HepG2 (cell line): Measurements from ENCODE around the gene PROC. TPM values are rescaled to one million over a fixed set of nuclear protein-coding genes. Genes with fewer than 3 reads are reported as not detected.

Source experiments
- ATF6 ChIP-seq: sonication (generic); formaldehyde crosslinking; conservative IDR thresholded peaks from 2 replicates; pipeline ENCODE4 v1.4.0; 2020; ENCODE audit warnings: missing genetic modification reagents
- CHD4 ChIP-seq: fragments of 200-600 bp; sonication (generic); IDR thresholded peaks from 2 replicates; pipeline ENCODE4 v1.7.0; 2017; ENCODE audit warnings: mild to moderate bottlenecking, low read length, borderline replicate concordance
- GFI1 ChIP-seq: sonication (generic); formaldehyde crosslinking; IDR thresholded peaks from 2 replicates; pipeline ENCODE4 v1.5.0; 2020; ENCODE audit warnings: missing genetic modification reagents, mild to moderate bottlenecking, borderline replicate concordance
- IKZF1 ChIP-seq: fragments of 450-650 bp; IDR thresholded peaks from 2 replicates; pipeline ENCODE4 v1.7.1; 2016
- IRX3 ChIP-seq: sonication (generic); formaldehyde crosslinking; IDR thresholded peaks from 2 replicates; pipeline ENCODE4 v1.8.1; 2023; ENCODE audit warnings: mild to moderate bottlenecking, low read depth, missing genetic modification reagents, borderline replicate concordance
- MTA3 ChIP-seq: sonication (generic); formaldehyde crosslinking; IDR thresholded peaks from 2 replicates; pipeline ENCODE4 v1.4.0; 2020; ENCODE audit warnings: missing genetic modification reagents
- NR2C2 ChIP-seq: sonication (generic); formaldehyde crosslinking; IDR thresholded peaks from 2 replicates; pipeline ENCODE4 v1.4.0; 2020; ENCODE audit warnings: missing genetic modification reagents, mild to moderate bottlenecking, moderate library complexity, borderline replicate concordance
- ZFX ChIP-seq: sonication (generic); formaldehyde crosslinking; IDR thresholded peaks from 2 replicates; pipeline ENCODE4 v1.4.0; 2020; ENCODE audit warnings: mild to moderate bottlenecking, low read depth, missing genetic modification reagents, moderate library complexity
- ZNF614 ChIP-seq: IDR thresholded peaks from 2 replicates; pipeline ENCODE4 v1.6.1; 2018; ENCODE audit warnings: missing biosample characterization, missing genetic modification reagents, inconsistent platforms, borderline replicate concordance
- ZNF788 ChIP-seq: sonication (generic); formaldehyde crosslinking; IDR thresholded peaks from 2 replicates; pipeline ENCODE4 v1.5.0; 2020; ENCODE audit warnings: mild to moderate bottlenecking, missing genetic modification reagents, borderline replicate concordance
- polyA plus RNA-seq, 8 experiments: library from polyadenylated mRNA; depleted of rRNA in 3 of 8; stranded (reverse) in 7 of 8; unstranded in 1 of 8; fragments of >200 nt; fragmentation: Illumina TruSeq in 4 of 8; extraction: Trizol in 4 of 8; gene quantifications; 2 replicates each; pipeline versions ENCODE4 v1.2.1 to v1.2.3, GENCODE V29; 2011 to 2016; ENCODE audit warnings: low read depth in 4 of 8, missing spikeins in 1 of 8, mixed read lengths in 1 of 8; ENCODE audit not compliant: insufficient read depth in 1 of 8
- total RNA-seq, 5 experiments: library from RNA; depleted of rRNA; stranded (reverse); fragments of >200 nt; fragmentation: Illumina TruSeq; extraction: Trizol; gene quantifications; 2 replicates each; pipeline ENCODE4 v1.2.3, GENCODE V29; 2016; ENCODE audit warnings: low read depth in 1 of 5
- TF ChIP-seq, protein P1 (sequence below): sonication (generic); formaldehyde crosslinking; IDR thresholded peaks from 2 replicates; pipeline ENCODE4 v1.5.1; 2020; ENCODE audit warnings: missing genetic modification reagents, mild to moderate bottlenecking, borderline replicate concordance
- TF ChIP-seq, protein P2 (sequence below): IDR thresholded peaks from 2 replicates; pipeline ENCODE4 v1.4.0; 2020; ENCODE audit warnings: mild to moderate bottlenecking, missing genetic modification reagents
- TF ChIP-seq, protein P3 (sequence below): sonication (generic); formaldehyde crosslinking; IDR thresholded peaks from 2 replicates; pipeline ENCODE4 v1.4.0; 2020; ENCODE audit warnings: missing genetic modification reagents, borderline replicate concordance
- TF ChIP-seq, protein P4 (sequence below): IDR thresholded peaks from 2 replicates; pipeline ENCODE4 v1.6.1; 2016
- TF ChIP-seq, protein P5 (sequence below): IDR thresholded peaks from 2 replicates; pipeline ENCODE4 v1.6.1; 2012; ENCODE audit warnings: low read depth, low read length, improper control_type of control experiment

The PROC gene
- total and polyA plus RNA-seq, 2 of the 13 experiments (the other 11 are each of a cell fraction or from before 2014, with no cell fraction given): 134 to 185 TPM

GRCh38 chr2:127387655-127388422, 30.4 kb upstream of the PROC start, which contains the start of gene MAP3K2 (continued):
- TF ChIP-seq, protein P1, sequence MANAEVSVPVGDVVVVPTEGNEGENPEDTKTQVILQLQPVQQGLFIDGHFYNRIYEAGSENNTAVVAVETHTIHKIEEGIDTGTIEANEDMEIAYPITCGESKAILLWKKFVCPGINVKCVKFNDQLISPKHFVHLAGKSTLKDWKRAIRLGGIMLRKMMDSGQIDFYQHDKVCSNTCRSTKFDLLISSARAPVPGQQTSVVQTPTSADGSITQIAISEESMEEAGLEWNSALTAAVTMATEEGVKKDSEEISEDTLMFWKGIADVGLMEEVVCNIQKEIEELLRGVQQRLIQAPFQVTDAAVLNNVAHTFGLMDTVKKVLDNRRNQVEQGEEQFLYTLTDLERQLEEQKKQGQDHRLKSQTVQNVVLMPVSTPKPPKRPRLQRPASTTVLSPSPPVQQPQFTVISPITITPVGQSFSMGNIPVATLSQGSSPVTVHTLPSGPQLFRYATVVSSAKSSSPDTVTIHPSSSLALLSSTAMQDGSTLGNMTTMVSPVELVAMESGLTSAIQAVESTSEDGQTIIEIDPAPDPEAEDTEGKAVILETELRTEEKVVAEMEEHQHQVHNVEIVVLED (CRISPR knock-in tag): peak; percentile 84; the same call in 1 of the 2 replicates
- TF ChIP-seq, protein P2, sequence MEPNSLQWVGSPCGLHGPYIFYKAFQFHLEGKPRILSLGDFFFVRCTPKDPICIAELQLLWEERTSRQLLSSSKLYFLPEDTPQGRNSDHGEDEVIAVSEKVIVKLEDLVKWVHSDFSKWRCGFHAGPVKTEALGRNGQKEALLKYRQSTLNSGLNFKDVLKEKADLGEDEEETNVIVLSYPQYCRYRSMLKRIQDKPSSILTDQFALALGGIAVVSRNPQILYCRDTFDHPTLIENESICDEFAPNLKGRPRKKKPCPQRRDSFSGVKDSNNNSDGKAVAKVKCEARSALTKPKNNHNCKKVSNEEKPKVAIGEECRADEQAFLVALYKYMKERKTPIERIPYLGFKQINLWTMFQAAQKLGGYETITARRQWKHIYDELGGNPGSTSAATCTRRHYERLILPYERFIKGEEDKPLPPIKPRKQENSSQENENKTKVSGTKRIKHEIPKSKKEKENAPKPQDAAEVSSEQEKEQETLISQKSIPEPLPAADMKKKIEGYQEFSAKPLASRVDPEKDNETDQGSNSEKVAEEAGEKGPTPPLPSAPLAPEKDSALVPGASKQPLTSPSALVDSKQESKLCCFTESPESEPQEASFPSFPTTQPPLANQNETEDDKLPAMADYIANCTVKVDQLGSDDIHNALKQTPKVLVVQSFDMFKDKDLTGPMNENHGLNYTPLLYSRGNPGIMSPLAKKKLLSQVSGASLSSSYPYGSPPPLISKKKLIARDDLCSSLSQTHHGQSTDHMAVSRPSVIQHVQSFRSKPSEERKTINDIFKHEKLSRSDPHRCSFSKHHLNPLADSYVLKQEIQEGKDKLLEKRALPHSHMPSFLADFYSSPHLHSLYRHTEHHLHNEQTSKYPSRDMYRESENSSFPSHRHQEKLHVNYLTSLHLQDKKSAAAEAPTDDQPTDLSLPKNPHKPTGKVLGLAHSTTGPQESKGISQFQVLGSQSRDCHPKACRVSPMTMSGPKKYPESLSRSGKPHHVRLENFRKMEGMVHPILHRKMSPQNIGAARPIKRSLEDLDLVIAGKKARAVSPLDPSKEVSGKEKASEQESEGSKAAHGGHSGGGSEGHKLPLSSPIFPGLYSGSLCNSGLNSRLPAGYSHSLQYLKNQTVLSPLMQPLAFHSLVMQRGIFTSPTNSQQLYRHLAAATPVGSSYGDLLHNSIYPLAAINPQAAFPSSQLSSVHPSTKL (CRISPR knock-in tag): no peak
- TF ChIP-seq ZNF788 (CRISPR knock-in tag) (peak; percentile 57; the same call in 1 of the 2 replicates), GFI1 (CRISPR knock-in tag) (no peak), ZFX (peak; percentile 87), NR2C2 (CRISPR knock-in tag) (no peak; the same call in 1 of the 2 replicates), MTA3 (CRISPR knock-in tag) (no peak), ZNF614 (CRISPR knock-in tag) (no peak; the same call in 1 of the 2 replicates), IKZF1 (no peak), ATF6 (CRISPR knock-in tag) (no peak), IRX3 (0 out of 2 replicates have a peak, but pooled peaks have one; percentile 23), CHD4 (no peak)
- TF ChIP-seq, protein P3, sequence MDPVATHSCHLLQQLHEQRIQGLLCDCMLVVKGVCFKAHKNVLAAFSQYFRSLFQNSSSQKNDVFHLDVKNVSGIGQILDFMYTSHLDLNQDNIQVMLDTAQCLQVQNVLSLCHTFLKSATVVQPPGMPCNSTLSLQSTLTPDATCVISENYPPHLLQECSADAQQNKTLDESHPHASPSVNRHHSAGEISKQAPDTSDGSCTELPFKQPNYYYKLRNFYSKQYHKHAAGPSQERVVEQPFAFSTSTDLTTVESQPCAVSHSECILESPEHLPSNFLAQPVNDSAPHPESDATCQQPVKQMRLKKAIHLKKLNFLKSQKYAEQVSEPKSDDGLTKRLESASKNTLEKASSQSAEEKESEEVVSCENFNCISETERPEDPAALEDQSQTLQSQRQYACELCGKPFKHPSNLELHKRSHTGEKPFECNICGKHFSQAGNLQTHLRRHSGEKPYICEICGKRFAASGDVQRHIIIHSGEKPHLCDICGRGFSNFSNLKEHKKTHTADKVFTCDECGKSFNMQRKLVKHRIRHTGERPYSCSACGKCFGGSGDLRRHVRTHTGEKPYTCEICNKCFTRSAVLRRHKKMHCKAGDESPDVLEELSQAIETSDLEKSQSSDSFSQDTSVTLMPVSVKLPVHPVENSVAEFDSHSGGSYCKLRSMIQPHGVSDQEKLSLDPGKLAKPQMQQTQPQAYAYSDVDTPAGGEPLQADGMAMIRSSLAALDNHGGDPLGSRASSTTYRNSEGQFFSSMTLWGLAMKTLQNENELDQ (CRISPR knock-in tag): no peak
- TF ChIP-seq, protein P4, sequence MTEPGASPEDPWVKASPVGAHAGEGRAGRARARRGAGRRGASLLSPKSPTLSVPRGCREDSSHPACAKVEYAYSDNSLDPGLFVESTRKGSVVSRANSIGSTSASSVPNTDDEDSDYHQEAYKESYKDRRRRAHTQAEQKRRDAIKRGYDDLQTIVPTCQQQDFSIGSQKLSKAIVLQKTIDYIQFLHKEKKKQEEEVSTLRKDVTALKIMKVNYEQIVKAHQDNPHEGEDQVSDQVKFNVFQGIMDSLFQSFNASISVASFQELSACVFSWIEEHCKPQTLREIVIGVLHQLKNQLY (CRISPR knock-in tag): peak; percentile 11; the same call in 1 of the 2 replicates
- TF ChIP-seq, protein P5, sequence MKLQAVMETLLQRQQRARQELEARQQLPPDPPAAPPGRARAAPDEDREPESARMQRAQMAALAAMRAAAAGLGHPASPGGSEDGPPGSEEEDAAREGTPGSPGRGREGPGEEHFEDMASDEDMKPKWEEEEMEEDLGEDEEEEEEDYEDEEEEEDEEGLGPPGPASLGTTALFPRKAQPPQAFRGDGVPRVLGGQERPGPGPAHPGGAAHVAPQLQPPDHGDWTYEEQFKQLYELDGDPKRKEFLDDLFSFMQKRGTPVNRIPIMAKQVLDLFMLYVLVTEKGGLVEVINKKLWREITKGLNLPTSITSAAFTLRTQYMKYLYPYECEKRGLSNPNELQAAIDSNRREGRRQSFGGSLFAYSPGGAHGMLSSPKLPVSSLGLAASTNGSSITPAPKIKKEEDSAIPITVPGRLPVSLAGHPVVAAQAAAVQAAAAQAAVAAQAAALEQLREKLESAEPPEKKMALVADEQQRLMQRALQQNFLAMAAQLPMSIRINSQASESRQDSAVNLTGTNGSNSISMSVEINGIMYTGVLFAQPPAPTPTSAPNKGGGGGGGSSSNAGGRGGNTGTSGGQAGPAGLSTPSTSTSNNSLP: no peak
